ENCODE data around the gene NTMT1. TPM values are rescaled to one million over a fixed set of nuclear protein-coding genes. Genes with fewer than 3 reads are reported as not detected.
A peak's percentile ranks its signal among the peaks of the same experiment; 100 is the strongest.

Gene NTMT1
- total RNA-seq, 2 experiments from 2014 or later = 50.1 to 69.2 TPM

DNA sequence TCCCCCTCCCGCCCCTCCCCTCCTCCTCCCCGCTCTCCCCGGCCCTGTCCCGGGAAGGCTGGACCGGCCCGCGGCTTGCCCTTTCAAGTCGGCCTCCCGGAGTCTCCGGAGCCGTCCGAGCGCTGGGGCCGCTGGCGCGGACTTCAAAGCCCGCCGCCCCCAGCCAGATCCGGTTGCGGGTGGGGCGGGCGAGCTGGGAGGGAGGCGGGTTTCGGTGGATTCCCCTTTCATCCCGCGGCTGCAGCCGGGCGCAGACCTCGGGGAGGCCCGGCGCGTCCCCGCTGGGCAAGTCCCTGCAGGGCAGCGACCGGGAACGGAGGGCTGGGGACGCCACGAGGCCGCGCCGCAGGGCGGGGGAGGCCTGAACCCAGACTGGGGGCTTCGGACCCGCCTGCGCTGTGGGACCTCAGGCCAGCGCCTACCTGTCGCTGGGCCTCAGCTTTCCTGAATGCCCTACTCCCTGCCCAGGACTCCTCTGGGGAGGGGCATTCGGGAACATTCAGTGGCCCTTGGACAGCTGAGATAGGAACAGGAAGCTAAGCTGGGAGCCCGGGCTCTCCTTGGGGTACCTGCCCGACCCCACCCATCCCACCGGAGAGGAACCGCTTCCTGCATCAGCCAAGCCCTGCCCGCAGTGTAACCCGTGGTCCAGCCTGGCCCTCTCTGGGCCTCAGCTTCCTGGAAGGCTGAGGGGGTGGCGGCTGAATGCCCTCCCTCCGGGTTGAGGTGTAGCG lies 28.4 kb upstream of the NTMT1 start:
- DNase-seq (peak; percentile 58), ATAC-seq (peak; percentile 69)
- Mint-ChIP-seq H3K4me3 (peak overlapping the region; percentile 33), H3K27me3 (peaks cover 4% of the 10 kb centered on the region), H3K27ac (no peak overlapping the region), H3K4me1 (peaks cover 18% of the 10 kb centered on the region), H3K36me3 (ENCODE audit: low read depth) (no peaks in the 10 kb centered on the region), H3K9me3 (ENCODE audit: low read depth) (no peaks in the 10 kb centered on the region)
- CTCF ChIA-PET = interaction anchor here (0.6 to 2.1 kb wide), 3 partner anchors 27 to 780 kb away, joined by 3 to 4 read pairs (median 4); no protein-coding TSS in a partner anchor
- POLR2A ChIA-PET = no interaction called here
- intact Hi-C loops (cut with DNase I, micrococcal nuclease) = no loop called here

DNA sequence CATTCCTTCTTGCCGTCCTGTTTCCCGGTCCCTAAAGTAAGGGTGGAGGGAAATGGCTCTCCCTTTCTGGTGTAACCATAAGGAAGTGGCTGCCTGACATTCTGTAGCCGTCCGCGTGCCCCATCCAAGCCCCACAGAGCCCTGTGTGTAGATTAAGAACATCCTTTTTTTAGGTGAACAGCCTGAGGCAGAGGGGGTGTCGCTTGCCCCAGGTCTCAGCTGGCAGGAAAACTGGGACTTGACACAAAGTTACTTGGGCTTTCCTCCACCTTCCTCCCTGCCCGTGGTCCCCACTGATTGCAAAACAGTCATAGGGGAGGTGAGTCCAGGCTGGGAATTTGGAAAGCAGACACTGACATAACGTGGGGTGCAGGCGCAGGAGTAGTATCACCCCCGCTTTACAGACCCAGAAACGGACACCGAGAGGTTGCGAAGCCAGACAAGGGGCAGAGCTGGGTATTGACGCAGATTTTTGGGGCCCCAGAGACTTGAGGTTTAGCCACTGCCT lies 27.8 kb upstream of the NTMT1 start:
- ATAC-seq (peak; percentile 16), DNase-seq (no peak)
- Mint-ChIP-seq H3K9me3 (ENCODE audit: low read depth) (no peaks in the 10 kb centered on the region), H3K4me1 (peaks cover 23% of the 10 kb centered on the region), H3K27ac (no peak overlapping the region), H3K4me3 (peak overlapping the region; percentile 33), H3K27me3 (peaks cover 4% of the 10 kb centered on the region), H3K36me3 (ENCODE audit: low read depth) (no peaks in the 10 kb centered on the region)
- CTCF ChIA-PET = interaction anchor here (0.6 to 2.1 kb wide), 3 partner anchors 10 to 780 kb away, joined by 3 to 4 read pairs (median 4); no protein-coding TSS in a partner anchor
- POLR2A ChIA-PET = no interaction called here
- intact Hi-C loops (cut with DNase I, micrococcal nuclease) = no loop called here

DNA sequence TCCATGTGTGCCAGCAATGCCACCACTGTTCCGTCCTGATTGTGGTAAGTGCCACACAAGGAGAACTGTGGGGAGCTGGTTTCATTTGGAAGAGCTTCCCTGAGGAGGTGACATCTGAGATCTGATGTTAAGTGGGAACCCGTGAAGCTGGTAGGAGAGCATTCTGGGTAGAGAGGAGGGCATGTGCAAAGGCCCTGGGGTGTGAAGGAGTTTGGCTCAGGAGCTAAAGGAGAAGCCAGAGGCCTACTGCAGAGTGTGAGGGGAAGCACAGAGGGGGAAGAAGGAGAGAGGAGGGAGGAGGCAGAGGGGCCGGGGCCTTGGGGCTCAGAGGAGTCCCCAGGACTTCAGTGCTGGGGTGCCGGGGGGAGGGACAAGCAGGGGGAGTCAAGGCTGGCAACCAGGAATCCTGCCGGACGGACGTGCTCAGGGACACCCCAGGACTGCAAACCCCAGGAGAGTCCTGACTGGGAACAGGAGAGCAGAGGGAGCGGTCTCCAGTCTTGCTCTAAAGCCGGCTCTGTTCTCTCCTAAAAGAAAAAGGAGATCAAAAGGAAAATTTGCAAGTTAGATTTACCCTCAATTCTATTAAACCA lies 24.8 kb upstream of the NTMT1 start:
- peak; percentile 5 for DNase-seq
- H3K9me3 Mint-ChIP-seq (ENCODE audit: low read depth) = no peaks in the 10 kb centered on the region
- POLR2A ChIA-PET = no interaction called here
- H3K27me3 Mint-ChIP-seq = peaks cover 4% of the 10 kb centered on the region
- intact Hi-C loops (cut with DNase I, micrococcal nuclease) = loop anchor here in 1 of 2 experiments (10.0 kb wide), 1 partner anchor 106 kb away; no protein-coding TSS in a partner anchor
- ATAC-seq = no peak
- no peak overlapping the region for H3K4me3 Mint-ChIP-seq
- peaks cover 28% of the 10 kb centered on the region for H3K4me1 Mint-ChIP-seq
- no peaks in the 10 kb centered on the region for H3K36me3 Mint-ChIP-seq (ENCODE audit: low read depth)
- CTCF ChIA-PET = interaction anchor here (0.6 to 1.5 kb wide), 2 partner anchors 8 to 12 kb away, joined by 3 to 4 read pairs; no protein-coding TSS in a partner anchor
- H3K27ac Mint-ChIP-seq = no peak overlapping the region

DNA sequence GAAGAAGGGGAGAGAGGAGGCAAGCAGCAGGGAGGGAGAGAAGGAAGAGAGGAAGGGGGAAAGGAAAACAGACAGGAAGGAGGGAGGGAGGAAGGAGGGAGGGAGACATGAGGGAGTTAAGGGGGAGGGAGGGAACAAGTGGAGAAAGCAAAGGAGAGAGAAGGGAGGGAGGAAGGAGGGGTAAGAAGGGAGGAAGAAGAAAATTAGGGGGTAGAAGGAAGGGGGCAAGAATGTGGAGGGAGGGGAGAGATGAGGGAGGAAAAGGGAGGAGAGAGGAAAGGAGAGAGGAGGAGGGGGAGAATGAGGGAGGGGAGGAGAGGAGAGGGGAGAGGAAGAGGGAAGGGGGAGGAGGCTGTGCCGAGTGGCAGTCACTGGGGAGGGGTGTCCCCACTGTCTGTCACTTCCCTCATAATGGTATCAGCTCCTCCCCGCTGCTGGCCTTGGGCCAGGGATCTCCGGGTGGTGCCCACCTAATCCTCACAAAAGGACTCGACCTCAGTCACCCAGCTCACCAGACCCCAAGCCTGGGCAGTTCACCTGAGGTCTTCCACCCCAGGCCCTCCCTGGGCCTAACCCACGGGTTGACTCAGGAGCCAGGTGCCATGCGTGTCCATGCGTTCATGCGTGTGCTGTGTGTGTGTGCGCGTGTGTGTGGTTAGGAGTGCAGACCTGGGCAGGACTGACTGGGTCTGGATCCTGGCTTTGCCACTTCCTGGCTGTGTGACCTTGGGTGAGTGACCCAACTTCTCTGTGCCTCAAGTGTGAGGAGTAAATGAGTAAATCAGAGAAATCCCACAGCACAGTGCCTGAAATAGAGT lies 23.2 kb upstream of the NTMT1 start:
- intact Hi-C loops (cut with DNase I, micrococcal nuclease) = loop anchor here in 1 of 2 experiments (10.0 kb wide), 1 partner anchor 108 kb away; no protein-coding TSS in a partner anchor
- peak; percentile 46 for ATAC-seq

DNA sequence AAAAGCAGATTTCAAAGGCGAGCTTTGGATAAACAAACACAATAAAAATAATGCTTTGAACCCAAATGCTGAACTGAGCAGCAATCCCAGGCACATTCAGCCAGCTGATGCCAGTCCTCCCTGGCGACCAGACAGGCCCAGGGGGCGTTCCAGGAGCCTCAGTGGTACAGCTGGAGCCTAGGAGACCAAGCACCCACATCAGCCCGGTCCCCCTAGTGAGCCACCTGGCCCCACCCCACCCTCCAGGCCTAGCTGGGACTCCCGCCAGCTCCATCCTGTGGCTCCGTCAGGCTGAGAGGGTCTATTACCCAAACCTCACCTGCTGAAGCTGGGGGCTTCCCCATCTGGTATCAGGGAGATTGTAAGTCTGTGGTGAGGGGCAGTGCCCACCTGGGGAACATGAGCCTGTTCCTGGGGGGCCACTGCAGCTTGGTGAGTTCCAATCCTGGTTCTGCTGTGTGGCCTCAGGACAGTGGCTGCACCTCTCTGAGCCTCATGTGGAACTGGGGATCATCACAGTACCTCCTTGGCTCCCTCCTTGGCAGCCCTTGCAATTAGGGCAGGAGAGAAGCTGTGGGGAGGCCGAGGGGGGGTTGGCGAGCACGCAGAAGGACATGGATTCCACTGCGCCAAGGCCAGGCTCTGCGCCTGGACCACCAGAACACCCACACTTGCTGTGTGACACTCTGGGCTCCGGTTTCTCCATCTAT lies 21.8 kb upstream of the NTMT1 start:
- H3K27me3 Mint-ChIP-seq = no peaks in the 10 kb centered on the region
- no peak for DNase-seq
- ChIA-PET CTCF (interaction anchor here (0.6 to 1.0 kb wide), 4 partner anchors 12 to 462 kb away, joined by 3 to 4 read pairs (median 3); no protein-coding TSS in a partner anchor), POLR2A (no interaction called here)
- H3K36me3 Mint-ChIP-seq (ENCODE audit: low read depth) = no peaks in the 10 kb centered on the region
- no peaks in the 10 kb centered on the region for H3K9me3 Mint-ChIP-seq (ENCODE audit: low read depth)
- H3K4me3 Mint-ChIP-seq = no peak overlapping the region
- intact Hi-C loops (cut with DNase I, micrococcal nuclease) = loop anchor here in 1 of 2 experiments (10.0 kb wide), 1 partner anchor 109 kb away; no protein-coding TSS in a partner anchor
- ATAC-seq = no peak
- peaks cover 29% of the 10 kb centered on the region for H3K4me1 Mint-ChIP-seq
- H3K27ac Mint-ChIP-seq = peak overlapping the region; percentile 51

More for the DNA sequence above, 23.2 kb upstream of the NTMT1 start:
- DNase-seq = peak; percentile 45
- Mint-ChIP-seq H3K27ac (no peak overlapping the region), H3K4me3 (no peak overlapping the region), H3K36me3 (ENCODE audit: low read depth) (no peaks in the 10 kb centered on the region), H3K9me3 (ENCODE audit: low read depth) (no peaks in the 10 kb centered on the region), H3K4me1 (peaks cover 31% of the 10 kb centered on the region), H3K27me3 (peaks cover 4% of the 10 kb centered on the region)
- ChIA-PET POLR2A (no interaction called here), CTCF (interaction anchor here (0.6 to 0.9 kb wide), 2 partner anchors 22 to 463 kb away, joined by 3 read pairs; no protein-coding TSS in a partner anchor)

DNA sequence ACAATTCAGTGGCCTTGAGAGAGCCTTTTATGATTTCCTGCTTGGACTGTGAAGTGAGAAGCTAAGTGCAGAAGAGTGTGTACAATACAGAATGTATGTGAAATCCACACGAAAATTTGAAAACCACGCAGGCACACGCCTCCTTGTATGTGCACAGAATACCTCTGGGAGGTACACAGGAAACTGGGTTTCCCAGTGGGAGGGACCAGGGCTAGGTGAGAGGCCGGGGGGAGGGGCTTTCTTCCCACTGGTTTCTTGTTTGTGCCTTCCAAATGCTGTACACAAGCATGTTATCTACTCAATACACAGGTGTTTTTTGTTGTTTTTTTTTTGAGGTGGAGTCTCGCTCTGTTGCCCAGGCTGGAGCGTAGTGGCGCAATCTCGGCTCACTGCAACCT lies 21.2 kb upstream of the NTMT1 start:
- H3K4me1 Mint-ChIP-seq = peaks cover 32% of the 10 kb centered on the region
- no peak overlapping the region for H3K4me3 Mint-ChIP-seq
- POLR2A ChIA-PET = no interaction called here
- no peaks in the 10 kb centered on the region for H3K27me3 Mint-ChIP-seq
- H3K9me3 Mint-ChIP-seq (ENCODE audit: low read depth) = no peaks in the 10 kb centered on the region
- no peak for ATAC-seq
- H3K27ac Mint-ChIP-seq = peak overlapping the region; percentile 51
- no peaks in the 10 kb centered on the region for H3K36me3 Mint-ChIP-seq (ENCODE audit: low read depth)
- DNase-seq = no peak
- CTCF ChIA-PET = interaction anchor here (0.6 to 1.5 kb wide), 2 partner anchors 13 to 473 kb away, joined by 3 to 6 read pairs; no protein-coding TSS in a partner anchor
- intact Hi-C loops (cut with DNase I, micrococcal nuclease) = loop anchor here in 1 of 2 experiments (10.0 kb wide), 1 partner anchor 110 kb away; no protein-coding TSS in a partner anchor

DNA sequence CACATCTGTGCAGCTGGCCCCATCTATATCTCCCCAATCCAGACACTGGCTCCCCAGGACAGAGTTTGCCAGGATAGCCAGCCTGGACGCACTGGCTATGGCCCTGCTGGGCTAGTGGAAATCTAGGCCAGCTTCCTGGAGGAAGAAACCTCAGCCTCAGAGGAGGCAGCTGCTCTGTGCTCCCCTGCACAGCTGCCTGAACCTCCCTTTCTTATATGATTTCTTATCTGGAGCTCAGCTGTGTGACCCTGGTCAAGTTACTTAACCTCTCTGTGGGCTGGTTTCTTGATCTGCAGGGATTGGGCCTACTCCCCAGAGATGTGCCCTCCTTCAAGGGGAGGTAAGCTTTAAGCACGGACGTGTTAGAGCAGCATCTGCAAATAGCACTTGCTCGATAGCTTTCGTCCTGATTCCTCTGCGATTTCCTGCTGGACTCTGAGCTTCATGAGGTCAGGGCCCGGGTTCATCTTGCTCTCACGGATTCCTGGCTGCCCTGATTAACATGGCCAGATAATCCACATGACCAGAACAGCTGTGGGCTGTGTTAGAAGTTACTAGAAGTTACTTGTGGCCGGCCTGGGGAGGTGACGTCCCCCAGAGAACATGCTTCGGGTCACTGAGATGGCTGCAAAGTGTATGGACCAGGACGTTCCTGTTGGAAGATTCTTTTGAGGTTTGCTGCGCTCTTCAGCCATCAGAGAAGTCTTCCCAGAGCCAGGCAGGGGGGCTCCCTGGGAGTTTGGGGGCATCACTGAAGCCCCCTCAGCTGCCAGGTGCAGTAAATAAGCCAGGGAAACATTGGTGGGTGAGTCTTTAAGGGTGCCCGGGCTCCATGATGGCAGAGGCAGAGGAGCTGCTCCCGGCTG lies 19.6 kb upstream of the NTMT1 start:
- Mint-ChIP-seq H3K9me3 (ENCODE audit: low read depth) (no peaks in the 10 kb centered on the region), H3K27me3 (no peaks in the 10 kb centered on the region), H3K4me1 (peaks cover 42% of the 10 kb centered on the region), H3K27ac (no peak overlapping the region), H3K4me3 (no peak overlapping the region), H3K36me3 (ENCODE audit: low read depth) (no peaks in the 10 kb centered on the region)
- DNase-seq (no peak), ATAC-seq (no peak)
- POLR2A ChIA-PET = no interaction called here
- intact Hi-C loops (cut with DNase I, micrococcal nuclease) = loop anchor here in 1 of 2 experiments (10.0 kb wide), 1 partner anchor 112 kb away; no protein-coding TSS in a partner anchor
- CTCF ChIA-PET = interaction anchor here (0.7 to 1.5 kb wide), 7 partner anchors 10 to 476 kb away, joined by 3 to 6 read pairs (median 4); no protein-coding TSS in a partner anchor

DNA sequence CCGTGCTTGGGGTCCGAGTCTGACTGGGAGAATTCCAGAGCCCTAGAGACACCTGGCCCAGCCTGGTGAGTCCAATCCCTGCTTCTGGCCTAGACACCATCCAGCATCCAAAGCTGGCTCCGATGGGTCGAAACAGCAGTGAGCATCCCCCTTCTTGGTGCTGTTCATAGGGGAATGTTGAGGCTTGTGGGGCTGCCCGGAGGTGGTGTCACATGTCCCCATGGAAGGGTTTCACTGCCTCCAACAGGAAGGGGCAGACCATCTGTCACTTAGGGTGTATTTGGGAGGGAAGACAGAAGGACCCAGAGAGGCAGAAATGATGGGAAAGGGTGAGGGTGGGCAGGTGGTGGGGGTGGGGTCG lies 19.0 kb upstream of the NTMT1 start:
- ATAC-seq (no peak), DNase-seq (no peak)
- Mint-ChIP-seq H3K4me3 (no peak overlapping the region), H3K4me1 (peaks cover 44% of the 10 kb centered on the region), H3K27me3 (no peaks in the 10 kb centered on the region), H3K27ac (peak overlapping the region; percentile 88), H3K9me3 (ENCODE audit: low read depth) (no peaks in the 10 kb centered on the region), H3K36me3 (ENCODE audit: low read depth) (no peaks in the 10 kb centered on the region)
- intact Hi-C loops (cut with DNase I, micrococcal nuclease) = loop anchor here in 1 of 2 experiments (10.0 kb wide), 1 partner anchor 112 kb away; no protein-coding TSS in a partner anchor
- ChIA-PET POLR2A (no interaction called here), CTCF (interaction anchor here (0.7 to 1.3 kb wide), 5 partner anchors 10 to 477 kb away, joined by 3 to 4 read pairs (median 3); no protein-coding TSS in a partner anchor)

DNA sequence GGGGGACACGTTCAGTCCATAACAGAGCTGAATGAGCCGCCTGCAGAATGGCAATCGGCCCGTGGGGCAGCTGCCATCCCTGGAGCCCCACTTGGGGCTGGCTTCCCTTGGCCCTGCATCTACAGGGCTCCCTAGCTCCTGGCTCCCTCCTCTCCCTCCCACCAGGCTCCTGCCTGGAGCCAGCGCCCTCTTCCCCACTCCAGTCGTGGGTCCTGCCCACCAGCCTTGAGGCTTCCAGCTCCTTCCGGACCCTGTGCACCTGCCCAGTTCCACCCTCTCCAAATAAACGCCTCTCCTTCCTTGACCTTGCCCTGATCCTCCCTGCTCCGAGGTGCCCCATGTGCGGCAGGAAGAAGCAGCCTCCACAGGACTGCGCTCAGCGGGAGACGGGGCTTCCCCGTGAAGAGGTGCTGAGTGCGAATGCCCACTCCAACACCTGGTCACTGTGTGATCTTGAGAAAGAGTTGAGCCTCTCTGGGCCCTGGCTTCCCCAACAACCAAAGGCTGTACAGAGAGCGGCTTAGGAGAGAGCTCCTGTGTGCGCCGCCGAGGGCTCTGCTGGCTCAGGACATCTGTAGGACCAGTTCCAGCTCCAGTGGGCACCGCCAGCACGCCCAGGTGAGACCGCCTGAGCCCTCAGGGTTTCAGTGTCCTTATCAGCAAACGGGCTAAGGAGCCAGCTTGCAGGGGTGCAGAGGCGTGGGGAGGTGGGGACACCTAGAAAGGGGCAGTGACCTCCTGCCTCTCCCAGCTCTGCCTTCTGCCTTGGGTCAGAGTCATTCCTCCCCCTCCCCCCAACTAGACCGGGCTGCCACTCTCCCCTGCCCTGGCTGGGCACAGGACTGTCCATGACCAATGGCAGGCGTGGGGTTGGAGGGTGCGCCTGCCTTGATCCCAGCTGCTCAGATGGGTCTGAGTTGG lies 17.1 kb upstream of the NTMT1 start:
- Mint-ChIP-seq H3K9me3 (ENCODE audit: low read depth) (no peaks in the 10 kb centered on the region), H3K36me3 (ENCODE audit: low read depth) (no peaks in the 10 kb centered on the region), H3K4me3 (no peak overlapping the region), H3K27me3 (no peaks in the 10 kb centered on the region), H3K4me1 (peaks cover 36% of the 10 kb centered on the region), H3K27ac (no peak overlapping the region)
- ChIA-PET CTCF (interaction anchor here (0.7 to 2.0 kb wide), 8 partner anchors 9 to 470 kb away, joined by 3 to 10 read pairs (median 4); no protein-coding TSS in a partner anchor), POLR2A (interaction anchor here (0.6 to 1.0 kb wide), 2 partner anchors 463 to 528 kb away, joined by 3 read pairs; partner anchors contain the start of gene DOLPP1)
- intact Hi-C loops (cut with DNase I, micrococcal nuclease) = loop anchor here in 1 of 2 experiments (10.0 kb wide), 1 partner anchor 114 kb away; no protein-coding TSS in a partner anchor
- DNase-seq (no peak), ATAC-seq (no peak)

Measured in activated CD4-positive, alpha-beta T cell treated with anti-CD3 and anti-CD28 coated beads for 36 hours (primary cell).